ENCODE measurements around the gene EHMT2. TPM values are rescaled to one million over a fixed set of nuclear protein-coding genes. Genes with fewer than 3 reads are reported as not detected.
"Not testable (repeated sequence)": the region's sequence is repeated elsewhere in the genome, so short reads cannot be mapped to it uniquely, and the experiment has no call there.

EHMT2 gene
- total RNA-seq, 1 donor from 2014 or later: 37.4 TPM

- no peak for DNase-seq
These were observed 27.0 kb downstream of the EHMT2 start for GRCh38 chr6:31870385-31870921.

DNA sequence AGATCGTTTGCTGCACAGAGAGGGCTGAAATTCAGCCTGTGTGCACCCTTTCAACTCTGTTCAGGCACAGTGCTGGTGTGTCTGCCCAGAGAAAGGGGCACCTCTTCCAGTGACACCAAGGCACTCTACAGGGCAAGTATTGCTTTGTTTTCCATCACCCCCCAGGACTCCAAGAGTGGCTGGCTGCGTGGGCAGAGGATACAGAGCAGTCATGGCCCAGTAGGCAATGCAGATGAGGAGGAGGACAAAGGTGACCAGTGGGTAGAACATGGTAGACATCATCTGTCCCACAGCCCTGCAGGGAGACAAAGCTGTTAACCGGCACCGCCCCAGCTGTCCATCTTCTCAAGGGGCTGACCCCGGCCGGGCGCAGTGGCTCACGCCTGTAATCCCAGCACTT, 28.2 kb downstream of the EHMT2 start:
- DNase-seq: no peak

- not testable (repeated sequence) for DNase-seq
These were observed 28.9 kb downstream of the EHMT2 start for GRCh38 chr6:31868658-31868971.

- DNase-seq: no peak
These were observed 32.0 kb downstream of the EHMT2 start for GRCh38 chr6:31865205-31866118.

DNA sequence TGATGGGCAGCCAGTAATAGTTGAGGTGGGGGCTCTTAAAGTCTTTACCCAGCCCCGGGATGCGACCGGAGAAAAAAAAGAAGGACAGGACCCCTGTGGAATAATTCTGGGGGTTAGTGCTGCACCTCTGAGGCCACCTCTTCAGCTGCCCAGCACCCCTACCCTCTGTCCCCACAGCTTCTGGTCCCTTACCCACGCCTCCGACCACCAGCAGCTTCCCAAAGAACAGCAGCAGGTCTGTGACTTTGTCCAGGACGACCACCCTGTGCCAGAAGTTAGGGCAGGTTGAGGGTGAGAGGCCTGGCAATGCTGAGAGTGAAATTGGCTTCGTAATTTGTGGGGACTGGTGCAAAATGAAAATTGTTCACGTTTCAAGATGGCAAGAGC, 32.7 kb downstream of the EHMT2 start:
- DNase-seq: no peak

DNA sequence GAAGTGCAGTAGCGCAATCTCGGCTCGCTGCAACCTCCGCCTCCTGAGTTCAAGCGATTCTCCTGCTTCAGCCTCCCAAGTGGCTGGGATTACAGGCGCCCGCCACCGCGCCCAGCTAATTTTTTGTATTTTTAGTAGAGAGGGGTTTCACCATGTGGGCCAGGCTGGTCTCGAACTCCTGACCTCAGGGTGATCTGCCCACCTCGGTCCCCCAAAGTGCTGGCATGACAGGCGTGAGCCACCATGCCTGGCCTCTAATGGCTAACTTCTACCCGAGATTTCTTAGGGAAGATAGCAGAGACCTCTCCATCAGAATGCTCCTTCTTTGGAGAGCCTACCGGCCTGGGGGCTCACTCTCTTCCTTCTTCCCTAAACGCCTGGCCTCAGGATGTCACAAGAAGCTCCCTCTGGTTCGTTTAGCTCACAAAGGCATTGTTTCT, 33.4 kb downstream of the EHMT2 start:
- not testable (repeated sequence) for DNase-seq

- peak; percentile 100 for DNase-seq
These were observed 34.9 kb downstream of the EHMT2 start, which contains the start of gene NEU1 for GRCh38 chr6:31862344-31863235. NEU1 (minus strand) TSS chr6:31862821; CDS start chr6:31862776, 45 bp downstream.

- no peak for DNase-seq
These were observed 35.6 kb downstream of the EHMT2 start for GRCh38 chr6:31861919-31862343.

DNA sequence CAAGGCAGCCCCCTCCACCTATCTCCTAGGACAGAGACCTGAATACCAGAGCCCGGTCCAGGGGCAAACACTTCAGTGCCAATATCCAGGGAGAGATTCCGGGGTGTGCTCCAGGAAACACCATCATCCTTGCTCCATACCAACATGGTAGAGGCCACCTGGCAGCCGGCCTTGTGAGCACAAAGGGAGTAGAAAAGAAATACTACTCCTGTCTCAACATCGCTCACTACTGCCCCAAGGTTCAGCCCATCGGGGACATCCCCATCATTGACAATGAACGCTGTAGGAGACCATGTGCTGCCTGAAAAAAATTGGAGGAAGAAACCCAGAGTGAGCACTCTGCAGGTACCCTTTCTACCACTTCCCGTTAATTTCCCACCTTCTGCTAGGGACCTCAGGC, 36.3 kb downstream of the EHMT2 start:
- no peak for DNase-seq

DNA sequence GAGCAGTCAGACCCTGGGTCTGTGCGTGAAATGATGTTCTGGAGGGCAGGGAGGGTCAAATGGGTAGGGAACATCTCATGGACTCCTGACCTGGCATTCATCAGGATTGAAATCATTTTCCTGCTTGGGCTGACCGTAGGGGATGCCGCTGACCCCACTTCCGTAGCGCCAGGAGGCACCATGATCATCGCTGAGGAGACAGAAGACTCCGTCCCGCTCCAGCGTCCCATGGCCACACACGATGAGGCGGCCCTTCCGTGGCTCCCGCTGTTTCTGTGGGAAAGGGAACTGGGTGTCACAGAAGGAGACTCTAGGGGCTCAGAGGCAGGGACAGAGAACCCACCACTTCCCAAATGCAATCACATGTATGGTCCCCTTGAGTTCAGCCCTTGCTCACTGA, 37.1 kb downstream of the EHMT2 start:
- no peak for DNase-seq

GRCh38 chr6:31859923-31860322, 37.6 kb downstream of the EHMT2 start:
- no peak for DNase-seq

DNA sequence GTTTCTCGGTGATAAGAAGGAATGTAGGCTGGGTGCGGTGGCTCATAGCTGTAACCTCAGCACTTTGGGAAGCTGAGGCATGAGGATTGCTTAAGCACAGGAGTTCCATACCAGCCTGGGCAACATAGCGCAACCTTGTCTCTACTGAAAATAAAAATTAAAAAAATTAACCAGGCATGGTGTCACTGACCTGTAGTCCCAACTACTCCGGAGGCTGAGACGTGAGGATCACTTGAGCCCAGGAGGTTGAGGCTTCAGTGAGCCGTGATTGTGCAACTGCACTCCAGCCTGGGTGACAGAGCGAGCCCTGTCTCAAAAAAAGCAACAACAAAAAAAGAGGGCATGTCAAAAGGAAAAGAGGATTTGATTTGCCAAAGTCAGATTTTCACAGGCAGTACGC, 38.8 kb downstream of the EHMT2 start:
- DNase-seq: no peak

DNA sequence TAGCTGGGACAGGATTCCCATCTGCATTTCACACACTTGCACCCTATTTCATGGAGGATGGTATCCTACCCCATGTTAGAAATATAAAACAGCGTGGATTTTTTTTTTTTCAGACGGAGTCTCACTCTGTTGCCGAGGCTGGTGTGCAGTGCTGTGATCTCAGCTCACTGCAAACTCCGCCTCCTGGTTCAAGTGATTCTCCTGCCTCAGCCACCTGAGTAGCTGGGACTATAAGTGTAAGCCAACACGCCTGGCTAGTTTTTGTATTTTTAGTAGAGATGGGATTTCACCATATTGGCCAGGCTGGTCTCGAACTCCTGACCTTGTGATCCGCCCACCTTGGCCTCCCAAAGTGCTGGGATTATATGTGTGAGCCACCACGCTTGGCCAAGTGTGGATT, 39.7 kb downstream of the EHMT2 start:
- DNase-seq: not testable (repeated sequence)

- DNase-seq: not testable (repeated sequence)
These were observed 45.3 kb downstream of the EHMT2 start for GRCh38 chr6:31851980-31852718.

DNA sequence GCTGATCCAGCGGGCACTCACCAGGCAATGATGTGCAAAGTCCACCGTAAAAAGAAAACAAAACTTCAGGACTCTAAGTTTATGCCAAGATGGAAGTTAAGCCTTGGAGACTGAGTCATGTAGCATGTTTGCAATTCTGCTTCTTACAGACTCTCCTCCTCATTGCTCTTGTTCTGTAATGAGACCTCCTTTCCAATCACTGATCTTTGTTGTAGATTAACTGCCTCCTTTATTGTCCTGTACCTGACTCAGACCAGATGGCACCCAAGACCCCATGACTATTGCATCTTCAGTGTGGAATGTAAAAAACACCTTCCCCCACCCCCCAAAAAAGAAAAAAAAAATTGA, 46.0 kb downstream of the EHMT2 start:
- no peak for DNase-seq

DNA sequence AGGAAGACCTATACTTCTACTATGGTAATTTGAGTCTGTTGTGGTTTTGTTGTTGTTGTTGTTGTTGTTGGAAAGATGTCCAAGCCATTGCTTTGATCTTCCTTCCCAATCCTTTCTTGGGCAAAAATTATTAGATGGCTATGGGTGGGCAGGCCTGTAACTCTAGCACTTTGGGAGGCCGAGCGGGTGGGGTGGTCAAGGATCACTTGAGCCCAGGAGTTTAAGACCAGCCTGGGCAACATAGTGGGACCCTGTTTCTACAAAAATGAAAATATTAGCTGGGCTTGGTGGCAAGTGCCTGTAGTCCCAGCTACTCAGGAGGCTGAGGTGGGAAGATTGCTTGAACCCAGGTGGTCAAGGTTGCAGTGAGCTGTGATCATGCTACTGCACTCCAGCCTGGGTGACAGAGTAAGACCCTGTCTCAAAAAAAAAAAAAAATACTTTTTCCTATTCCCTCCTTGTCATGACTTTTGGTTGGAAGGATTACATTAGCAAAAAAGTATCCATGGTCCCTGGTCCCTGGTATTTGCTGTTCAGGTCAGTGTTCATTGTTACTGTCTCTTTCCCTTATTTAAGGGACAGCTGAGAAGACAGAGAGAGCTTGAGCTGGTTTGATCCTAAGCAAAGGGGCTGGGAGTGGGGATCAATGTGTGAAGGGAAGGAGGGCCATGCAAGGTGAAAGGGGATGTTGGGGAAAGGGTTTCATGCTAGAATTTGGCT, 46.6 kb downstream of the EHMT2 start:
- no peak for DNase-seq

GRCh38 chr6:31847276-31847978, 50.1 kb downstream of the EHMT2 start:
- no peak for DNase-seq

GRCh38 chr6:31844507-31844906, 53.0 kb downstream of the EHMT2 start:
- DNase-seq: no peak

DNA sequence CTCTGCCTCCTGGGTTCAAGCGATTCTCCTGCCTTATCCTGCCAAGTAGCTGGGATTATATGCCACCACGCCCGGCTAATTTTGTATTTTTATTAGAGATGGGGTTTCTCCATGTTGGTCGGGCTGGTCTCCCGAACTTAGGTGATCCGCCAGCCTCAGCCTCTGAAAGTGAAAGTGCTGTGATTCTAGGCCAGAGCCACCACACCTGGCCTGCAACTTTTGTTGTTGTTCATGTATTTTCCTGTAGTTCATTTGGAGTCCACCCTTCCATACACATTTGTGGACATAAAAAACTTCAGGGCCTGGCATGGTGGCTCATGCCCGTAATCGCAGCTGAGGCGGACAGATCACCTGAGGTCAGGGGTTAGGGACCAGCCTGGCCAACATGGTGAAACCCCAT, 55.4 kb downstream of the EHMT2 start:
- no peak for DNase-seq

DNA sequence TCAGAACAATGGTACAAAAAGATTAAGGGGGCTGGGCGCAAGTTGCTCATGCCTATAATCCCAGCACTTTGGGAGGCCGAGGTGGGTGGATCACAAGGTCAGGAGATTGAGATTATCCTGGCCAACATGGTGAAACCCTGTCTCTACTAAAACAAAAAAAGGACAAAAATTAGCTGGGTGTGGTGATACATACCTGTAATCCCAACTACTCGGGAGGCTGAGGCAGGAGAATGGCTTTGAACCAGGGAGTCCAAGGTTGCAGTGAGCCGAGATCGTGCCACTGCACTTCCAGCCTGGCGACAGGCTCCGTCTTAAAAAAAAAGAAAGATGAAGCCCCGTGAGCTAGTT, 57.7 kb downstream of the EHMT2 start:
- not testable (repeated sequence) for DNase-seq

DNA sequence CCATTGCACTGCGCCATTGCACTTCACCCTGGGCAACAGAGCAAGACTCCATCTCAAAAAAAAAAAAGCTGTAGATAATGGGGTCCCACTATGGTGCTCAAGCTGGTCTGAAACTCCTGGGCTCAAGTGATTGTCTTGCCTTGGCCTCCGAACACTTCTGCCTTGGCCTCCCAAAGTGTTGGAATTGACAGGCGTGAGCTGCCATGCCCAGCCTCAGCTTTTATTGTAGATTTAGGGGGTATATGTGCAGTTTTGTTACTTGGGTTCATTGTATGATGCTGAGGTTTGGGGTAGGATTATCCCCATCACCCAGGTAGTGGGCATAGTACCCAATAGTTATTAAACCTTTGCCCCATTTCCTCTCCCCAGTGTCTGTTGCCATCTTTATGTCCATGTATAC, 58.5 kb downstream of the EHMT2 start:
- no peak for DNase-seq
